Vagina (tissue), 2 donors: ENCODE measurements around the gene TEX22. TPM values are rescaled to one million over a fixed set of nuclear protein-coding genes. Genes with fewer than 3 reads are reported as not detected.

Source experiments
- DNase-seq, 2 donors: peaks; one replicate each; pipeline ENCODE4 v3.0.0-alpha.2; 2017; ENCODE audit errors: extremely low spot score in 2 of 2
- H3K27ac ChIP-seq: fragments of 200-600 bp; sonication (generic); one replicate; pipeline ENCODE4 v1.5.1; 2019
- H3K27me3 ChIP-seq: fragments of 200-600 bp; sonication (generic); one replicate; pipeline ENCODE4 v1.5.1; 2019
- H3K36me3 ChIP-seq, 2 donors: fragments of 200-600 bp; sonication (generic); one replicate each; pipeline ENCODE4 v1.5.1; 2017 to 2019
- H3K4me1 ChIP-seq: fragments of 200-600 bp; sonication (generic); one replicate; pipeline ENCODE4 v1.5.1; 2019
- H3K4me3 ChIP-seq, 2 donors: fragments of 200-600 bp; sonication (generic); 1 replicate in 1 of 2; 2 replicates in 1 of 2; pipeline ENCODE4 v1.5.1; 2016 to 2019
- H3K9me3 ChIP-seq: fragments of 200-600 bp; sonication (generic); one replicate; pipeline ENCODE4 v1.5.1; 2019
- POLR2A ChIP-seq, 2 donors: fragments of 450-650 bp; IDR thresholded peaks; one replicate each; pipeline ENCODE4 v1.6.1; 2017; ENCODE audit warnings: antibody characterized with exemption in 2 of 2, mild to moderate bottlenecking in 2 of 2, moderate library complexity in 2 of 2
- POLR2AphosphoS5 ChIP-seq, 2 donors: sonication (generic); formaldehyde crosslinking; IDR thresholded peaks; one replicate each; pipeline ENCODE4 v1.9.0; 2017; ENCODE audit warnings: antibody characterized with exemption in 2 of 2, mild to moderate bottlenecking in 2 of 2, low read depth in 1 of 2; ENCODE audit not compliant: insufficient read depth in 1 of 2
- intact Hi-C: fragments of 100-400 bp; cut with DNase I; formaldehyde crosslinking; loops from one replicate; pipeline ENCODE4 v1.15.1; 2023
- total RNA-seq: library from RNA; depleted of rRNA; stranded (reverse); fragments of >200 nt; gene quantifications from one replicate; pipeline ENCODE4 v1.2.3, GENCODE V29; 2016
- TF ChIP-seq, protein P1 (sequence below), 3 experiments: fragments of 450-650 bp in 2 of 3; fragments of 200-600 bp in 1 of 3; sonication (generic) in 1 of 3; IDR thresholded peaks; one replicate each; pipeline ENCODE4 v1.5.1; 2017 to 2019; ENCODE audit warnings: antibody characterized with exemption in 3 of 3, mild to moderate bottlenecking in 2 of 3, moderate library complexity in 2 of 3

The TEX22 gene
- total RNA-seq, 1 donor from 2014 or later, result not detected

DNA sequence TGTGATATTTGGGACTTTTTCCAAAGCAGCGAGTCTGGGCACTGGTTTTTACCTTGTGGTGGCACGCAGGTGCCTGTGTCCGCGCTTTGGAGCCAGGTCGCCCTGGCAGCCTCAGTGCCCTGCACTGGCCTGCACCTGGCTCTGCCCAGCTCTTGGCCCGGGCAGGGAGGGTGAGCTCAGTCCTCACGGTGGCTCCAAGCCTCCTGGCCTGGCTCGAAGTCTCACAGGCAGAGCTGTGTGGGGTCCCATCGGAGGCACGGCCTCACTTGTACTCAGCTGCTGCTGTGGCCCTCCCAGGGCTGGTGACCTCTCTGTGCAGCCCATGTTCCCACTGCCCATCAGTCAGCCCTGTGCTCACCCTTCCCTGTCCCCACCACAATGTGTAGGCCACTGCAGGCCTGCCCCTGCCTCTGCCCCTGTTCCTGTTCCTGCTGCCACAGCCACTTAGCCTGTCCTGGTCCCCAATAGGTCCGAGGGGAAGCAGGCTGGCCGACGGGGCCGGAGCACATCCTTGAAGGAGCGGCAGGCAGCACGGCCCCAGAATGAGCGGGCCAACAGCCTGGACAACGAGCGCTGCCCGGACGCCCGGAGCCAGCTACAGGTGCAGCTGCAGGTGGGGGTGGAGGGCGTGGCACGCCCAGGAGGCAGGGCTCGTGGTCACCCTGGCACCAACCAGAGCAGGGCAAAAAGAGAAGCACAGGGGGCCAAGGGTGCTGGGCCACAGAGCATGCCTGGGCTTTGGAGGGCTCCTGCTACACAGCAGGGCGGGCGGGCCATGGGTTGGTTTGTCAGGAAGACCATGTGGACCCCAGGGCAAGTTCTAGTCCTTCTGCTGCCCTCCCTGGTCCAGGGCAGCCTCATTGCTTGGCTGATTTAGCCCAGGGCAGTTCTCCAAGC, 16.6 kb upstream of the TEX22 start:
- intact Hi-C loops, result no loop called here
- no peaks in the 10 kb centered on the region for H3K9me3 ChIP-seq
- H3K4me1 ChIP-seq, result no peaks in the 10 kb centered on the region
- DNase-seq, result no peak
- no peak overlapping the region for H3K4me3 ChIP-seq
- H3K27ac ChIP-seq, result no peak overlapping the region
- H3K36me3 ChIP-seq, result peaks cover 0 to 40% of the 10 kb centered on the region in 2 donors
- H3K27me3 ChIP-seq, result no peaks in the 10 kb centered on the region
- TF ChIP-seq POLR2AphosphoS5 (IDR thresholded peaks at IDR 0.05; ENCODE audit: insufficient read depth in 1 of 2, low read depth in 1 of 2) (no peak), POLR2A (IDR thresholded peaks at IDR 0.05) (no peak)
- TF ChIP-seq, protein P1, sequence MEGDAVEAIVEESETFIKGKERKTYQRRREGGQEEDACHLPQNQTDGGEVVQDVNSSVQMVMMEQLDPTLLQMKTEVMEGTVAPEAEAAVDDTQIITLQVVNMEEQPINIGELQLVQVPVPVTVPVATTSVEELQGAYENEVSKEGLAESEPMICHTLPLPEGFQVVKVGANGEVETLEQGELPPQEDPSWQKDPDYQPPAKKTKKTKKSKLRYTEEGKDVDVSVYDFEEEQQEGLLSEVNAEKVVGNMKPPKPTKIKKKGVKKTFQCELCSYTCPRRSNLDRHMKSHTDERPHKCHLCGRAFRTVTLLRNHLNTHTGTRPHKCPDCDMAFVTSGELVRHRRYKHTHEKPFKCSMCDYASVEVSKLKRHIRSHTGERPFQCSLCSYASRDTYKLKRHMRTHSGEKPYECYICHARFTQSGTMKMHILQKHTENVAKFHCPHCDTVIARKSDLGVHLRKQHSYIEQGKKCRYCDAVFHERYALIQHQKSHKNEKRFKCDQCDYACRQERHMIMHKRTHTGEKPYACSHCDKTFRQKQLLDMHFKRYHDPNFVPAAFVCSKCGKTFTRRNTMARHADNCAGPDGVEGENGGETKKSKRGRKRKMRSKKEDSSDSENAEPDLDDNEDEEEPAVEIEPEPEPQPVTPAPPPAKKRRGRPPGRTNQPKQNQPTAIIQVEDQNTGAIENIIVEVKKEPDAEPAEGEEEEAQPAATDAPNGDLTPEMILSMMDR (IDR thresholded peaks at IDR 0.05), result no peak

- Histone ChIP-seq H3K4me1 (no peaks in the 10 kb centered on the region), H3K36me3 (peaks cover 0 to 40% of the 10 kb centered on the region in 2 donors), H3K4me3 (no peak overlapping the region), H3K9me3 (no peaks in the 10 kb centered on the region), H3K27me3 (no peaks in the 10 kb centered on the region), H3K27ac (no peak overlapping the region)
- intact Hi-C loops, result no loop called here
- TF ChIP-seq POLR2AphosphoS5 (IDR thresholded peaks at IDR 0.05; ENCODE audit: insufficient read depth in 1 of 2, low read depth in 1 of 2), result no peak
- TF ChIP-seq, protein P1 (IDR thresholded peaks at IDR 0.05), result no peak
- no peak for TF ChIP-seq POLR2A (IDR thresholded peaks at IDR 0.05)
- no peak for DNase-seq
Measured at GRCh38 chr14:105382343-105383082, 15.8 kb upstream of the TEX22 start.

GRCh38 chr14:105383083-105383730, 15.1 kb upstream of the TEX22 start:
- Histone ChIP-seq H3K4me3 (no peak overlapping the region), H3K9me3 (no peaks in the 10 kb centered on the region), H3K4me1 (no peaks in the 10 kb centered on the region), H3K36me3 (peaks cover 0 to 40% of the 10 kb centered on the region in 2 donors), H3K27ac (no peak overlapping the region), H3K27me3 (no peaks in the 10 kb centered on the region)
- intact Hi-C loops, result no loop called here
- no peak for DNase-seq
- TF ChIP-seq, protein P1 (IDR thresholded peaks at IDR 0.05), result no peak
- TF ChIP-seq POLR2AphosphoS5 (IDR thresholded peaks at IDR 0.05; ENCODE audit: insufficient read depth in 1 of 2, low read depth in 1 of 2) (no peak), POLR2A (IDR thresholded peaks at IDR 0.05) (no peak)

DNA sequence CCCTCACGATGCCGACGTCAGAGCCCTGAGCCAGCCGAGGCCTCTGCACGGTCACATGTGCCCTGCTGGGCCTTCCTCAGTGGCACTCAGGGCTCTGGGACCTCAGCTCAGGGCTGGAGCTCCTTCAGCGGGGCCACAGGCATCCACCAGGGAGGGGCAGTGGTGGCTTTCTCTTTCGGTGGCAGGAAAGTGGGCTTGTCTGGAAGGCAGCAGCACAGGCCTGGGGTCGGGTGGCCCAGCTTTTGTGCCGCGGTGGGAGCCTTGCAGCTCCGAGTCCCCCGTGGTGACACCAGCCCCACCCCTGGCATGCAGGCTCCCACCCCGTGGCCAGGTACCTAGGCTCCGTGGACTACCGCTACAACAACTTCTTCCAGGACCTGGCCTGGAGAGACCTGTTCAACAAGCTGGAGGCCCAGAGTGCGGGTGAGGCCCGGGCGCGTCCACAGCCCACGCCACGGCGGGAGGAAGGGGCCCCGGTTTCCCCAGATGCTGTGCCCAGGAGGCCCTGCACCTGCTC, 14.2 kb upstream of the TEX22 start:
- Histone ChIP-seq H3K4me3 (no peak overlapping the region), H3K9me3 (no peaks in the 10 kb centered on the region), H3K27me3 (no peaks in the 10 kb centered on the region), H3K4me1 (no peaks in the 10 kb centered on the region), H3K27ac (no peak overlapping the region), H3K36me3 (peaks cover 0 to 40% of the 10 kb centered on the region in 2 donors)
- TF ChIP-seq POLR2A (IDR thresholded peaks at IDR 0.05) (no peak), POLR2AphosphoS5 (IDR thresholded peaks at IDR 0.05; ENCODE audit: insufficient read depth in 1 of 2, low read depth in 1 of 2) (no peak)
- intact Hi-C loops, result no loop called here
- no peak for DNase-seq
